K562 (cell line): ENCODE results near the gene ARHGAP26. TPM values are rescaled to one million over a fixed set of nuclear protein-coding genes. Genes with fewer than 3 reads are reported as not detected.

ENCODE experiments used
- CAMTA2 ChIP-seq: fragments of 250-450 bp; sonication (Bioruptor Pico); conservative IDR thresholded peaks from 2 replicates; pipeline ENCODE4 v1.5.1; 2022
- GATA2 ChIP-seq: sonication (generic); formaldehyde crosslinking; IDR thresholded peaks from 2 replicates; pipeline ENCODE4 v1.4.0; 2020; ENCODE audit warnings: mild to moderate bottlenecking, missing genetic modification reagents
- KAT8 ChIP-seq: fragments of 450-650 bp; IDR thresholded peaks from 2 replicates; pipeline ENCODE4 v1.6.1; 2016; ENCODE audit warnings: low read depth, mild to moderate bottlenecking
- KDM4B ChIP-seq, 2 experiments: fragments of 450-650 bp in 1 of 2; sonication (generic) in 1 of 2; IDR thresholded peaks; 2 replicates each; pipeline ENCODE4 v1.6.1; 2016 to 2017; ENCODE audit warnings: borderline replicate concordance in 2 of 2, antibody characterized with exemption in 1 of 2, low read depth in 1 of 2, mild to moderate bottlenecking in 1 of 2
- POLR2A ChIP-seq: fragments of 450-650 bp; conservative IDR thresholded peaks from 2 replicates; pipeline ENCODE4 v1.6.1; 2016
- ZNF583 ChIP-seq: fragments of 250-450 bp; sonication (Bioruptor Pico); IDR thresholded peaks from 2 replicates; pipeline ENCODE4 v1.4.0; 2020
- polyA plus RNA-seq, 8 experiments: library from polyadenylated mRNA; depleted of rRNA in 4 of 8; stranded (reverse) in 5 of 8; unstranded in 3 of 8; fragments of >200 nt; fragmentation: Nextera tagmentation in 2 of 8; fragmentation: Illumina TruSeq in 1 of 8; extraction: Ambion mirVana in 2 of 8; extraction: Trizol in 1 of 8; gene quantifications; 2 replicates each; pipeline versions ENCODE4 v1.2.1 to v1.2.3, GENCODE V29; 2011 to 2014; ENCODE audit warnings: inconsistent platforms in 1 of 8, missing spikeins in 1 of 8
- total RNA-seq, 7 experiments: library from RNA; depleted of rRNA in 6 of 7; stranded (reverse); fragments of >200 nt in 6 of 7; fragmentation: Illumina TruSeq in 2 of 7; extraction: Trizol in 2 of 7; gene quantifications; 2 replicates each; pipeline versions ENCODE4 v1.2.1 to v1.2.3, GENCODE V29; 2011 to 2021; ENCODE audit warnings: low replicate concordance in 1 of 7
- TF ChIP-seq, protein P1 (sequence below): fragments of 200-600 bp; sonication (generic); IDR thresholded peaks from one replicate; pipeline ENCODE4 v1.6.1; 2012; ENCODE audit warnings: mild to moderate bottlenecking, low read depth, low read length, inconsistent platforms

Gene ARHGAP26
- total and polyA plus RNA-seq, 9 of the 15 experiments (the other 6 are each of a cell fraction or from before 2014, with no cell fraction given), result 0.13 to 1.1 (median 0.55) TPM

DNA sequence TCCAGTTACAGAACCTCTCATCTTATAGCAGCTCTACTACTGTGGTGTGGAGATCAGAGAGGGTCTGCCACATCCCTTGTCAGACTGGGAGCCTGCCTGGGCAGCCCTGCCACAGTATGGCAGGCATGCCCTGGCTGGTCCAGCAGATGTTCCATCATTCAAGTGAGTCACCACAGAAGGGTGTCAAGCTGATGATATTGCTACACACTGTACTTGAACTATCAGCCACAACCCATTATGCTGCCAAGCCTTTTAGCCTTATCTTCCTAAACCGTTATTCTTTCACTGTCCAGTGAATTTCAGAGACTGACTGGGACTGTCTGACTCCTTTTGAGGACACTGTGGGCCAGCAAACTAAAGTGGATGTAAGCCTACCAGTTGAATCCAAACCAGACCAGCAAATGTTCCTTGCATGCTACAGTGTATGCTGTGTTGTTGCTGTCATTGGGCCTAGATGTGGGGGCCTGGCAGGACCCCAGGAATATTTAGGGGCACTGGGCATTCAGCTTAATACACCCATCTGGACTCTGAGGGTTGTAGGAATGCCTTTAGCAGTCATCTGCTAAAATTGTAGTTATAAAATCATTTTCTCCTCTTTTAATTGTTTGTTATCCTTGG, 430.7 kb downstream of the ARHGAP26 start (continued):
- TF ChIP-seq, protein P1, sequence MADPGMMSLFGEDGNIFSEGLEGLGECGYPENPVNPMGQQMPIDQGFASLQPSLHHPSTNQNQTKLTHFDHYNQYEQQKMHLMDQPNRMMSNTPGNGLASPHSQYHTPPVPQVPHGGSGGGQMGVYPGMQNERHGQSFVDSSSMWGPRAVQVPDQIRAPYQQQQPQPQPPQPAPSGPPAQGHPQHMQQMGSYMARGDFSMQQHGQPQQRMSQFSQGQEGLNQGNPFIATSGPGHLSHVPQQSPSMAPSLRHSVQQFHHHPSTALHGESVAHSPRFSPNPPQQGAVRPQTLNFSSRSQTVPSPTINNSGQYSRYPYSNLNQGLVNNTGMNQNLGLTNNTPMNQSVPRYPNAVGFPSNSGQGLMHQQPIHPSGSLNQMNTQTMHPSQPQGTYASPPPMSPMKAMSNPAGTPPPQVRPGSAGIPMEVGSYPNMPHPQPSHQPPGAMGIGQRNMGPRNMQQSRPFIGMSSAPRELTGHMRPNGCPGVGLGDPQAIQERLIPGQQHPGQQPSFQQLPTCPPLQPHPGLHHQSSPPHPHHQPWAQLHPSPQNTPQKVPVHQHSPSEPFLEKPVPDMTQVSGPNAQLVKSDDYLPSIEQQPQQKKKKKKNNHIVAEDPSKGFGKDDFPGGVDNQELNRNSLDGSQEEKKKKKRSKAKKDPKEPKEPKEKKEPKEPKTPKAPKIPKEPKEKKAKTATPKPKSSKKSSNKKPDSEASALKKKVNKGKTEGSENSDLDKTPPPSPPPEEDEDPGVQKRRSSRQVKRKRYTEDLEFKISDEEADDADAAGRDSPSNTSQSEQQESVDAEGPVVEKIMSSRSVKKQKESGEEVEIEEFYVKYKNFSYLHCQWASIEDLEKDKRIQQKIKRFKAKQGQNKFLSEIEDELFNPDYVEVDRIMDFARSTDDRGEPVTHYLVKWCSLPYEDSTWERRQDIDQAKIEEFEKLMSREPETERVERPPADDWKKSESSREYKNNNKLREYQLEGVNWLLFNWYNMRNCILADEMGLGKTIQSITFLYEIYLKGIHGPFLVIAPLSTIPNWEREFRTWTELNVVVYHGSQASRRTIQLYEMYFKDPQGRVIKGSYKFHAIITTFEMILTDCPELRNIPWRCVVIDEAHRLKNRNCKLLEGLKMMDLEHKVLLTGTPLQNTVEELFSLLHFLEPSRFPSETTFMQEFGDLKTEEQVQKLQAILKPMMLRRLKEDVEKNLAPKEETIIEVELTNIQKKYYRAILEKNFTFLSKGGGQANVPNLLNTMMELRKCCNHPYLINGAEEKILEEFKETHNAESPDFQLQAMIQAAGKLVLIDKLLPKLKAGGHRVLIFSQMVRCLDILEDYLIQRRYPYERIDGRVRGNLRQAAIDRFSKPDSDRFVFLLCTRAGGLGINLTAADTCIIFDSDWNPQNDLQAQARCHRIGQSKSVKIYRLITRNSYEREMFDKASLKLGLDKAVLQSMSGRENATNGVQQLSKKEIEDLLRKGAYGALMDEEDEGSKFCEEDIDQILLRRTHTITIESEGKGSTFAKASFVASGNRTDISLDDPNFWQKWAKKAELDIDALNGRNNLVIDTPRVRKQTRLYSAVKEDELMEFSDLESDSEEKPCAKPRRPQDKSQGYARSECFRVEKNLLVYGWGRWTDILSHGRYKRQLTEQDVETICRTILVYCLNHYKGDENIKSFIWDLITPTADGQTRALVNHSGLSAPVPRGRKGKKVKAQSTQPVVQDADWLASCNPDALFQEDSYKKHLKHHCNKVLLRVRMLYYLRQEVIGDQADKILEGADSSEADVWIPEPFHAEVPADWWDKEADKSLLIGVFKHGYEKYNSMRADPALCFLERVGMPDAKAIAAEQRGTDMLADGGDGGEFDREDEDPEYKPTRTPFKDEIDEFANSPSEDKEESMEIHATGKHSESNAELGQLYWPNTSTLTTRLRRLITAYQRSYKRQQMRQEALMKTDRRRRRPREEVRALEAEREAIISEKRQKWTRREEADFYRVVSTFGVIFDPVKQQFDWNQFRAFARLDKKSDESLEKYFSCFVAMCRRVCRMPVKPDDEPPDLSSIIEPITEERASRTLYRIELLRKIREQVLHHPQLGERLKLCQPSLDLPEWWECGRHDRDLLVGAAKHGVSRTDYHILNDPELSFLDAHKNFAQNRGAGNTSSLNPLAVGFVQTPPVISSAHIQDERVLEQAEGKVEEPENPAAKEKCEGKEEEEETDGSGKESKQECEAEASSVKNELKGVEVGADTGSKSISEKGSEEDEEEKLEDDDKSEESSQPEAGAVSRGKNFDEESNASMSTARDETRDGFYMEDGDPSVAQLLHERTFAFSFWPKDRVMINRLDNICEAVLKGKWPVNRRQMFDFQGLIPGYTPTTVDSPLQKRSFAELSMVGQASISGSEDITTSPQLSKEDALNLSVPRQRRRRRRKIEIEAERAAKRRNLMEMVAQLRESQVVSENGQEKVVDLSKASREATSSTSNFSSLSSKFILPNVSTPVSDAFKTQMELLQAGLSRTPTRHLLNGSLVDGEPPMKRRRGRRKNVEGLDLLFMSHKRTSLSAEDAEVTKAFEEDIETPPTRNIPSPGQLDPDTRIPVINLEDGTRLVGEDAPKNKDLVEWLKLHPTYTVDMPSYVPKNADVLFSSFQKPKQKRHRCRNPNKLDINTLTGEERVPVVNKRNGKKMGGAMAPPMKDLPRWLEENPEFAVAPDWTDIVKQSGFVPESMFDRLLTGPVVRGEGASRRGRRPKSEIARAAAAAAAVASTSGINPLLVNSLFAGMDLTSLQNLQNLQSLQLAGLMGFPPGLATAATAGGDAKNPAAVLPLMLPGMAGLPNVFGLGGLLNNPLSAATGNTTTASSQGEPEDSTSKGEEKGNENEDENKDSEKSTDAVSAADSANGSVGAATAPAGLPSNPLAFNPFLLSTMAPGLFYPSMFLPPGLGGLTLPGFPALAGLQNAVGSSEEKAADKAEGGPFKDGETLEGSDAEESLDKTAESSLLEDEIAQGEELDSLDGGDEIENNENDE, result no peak
- TF ChIP-seq KAT8, result no peak
- TF ChIP-seq POLR2A, result no peak
- no peak for TF ChIP-seq KDM4B (IDR thresholded peaks at IDR 0.05; ENCODE audit: borderline replicate concordance in 2 of 2, low read depth in 1 of 2)
- TF ChIP-seq ZNF583 (CRISPR knock-in tag), result no peak
- TF ChIP-seq GATA2 (CRISPR knock-in tag), result peak; percentile 80
- no peak for TF ChIP-seq CAMTA2 (CRISPR knock-in tag)
